Activated CD8-positive, alpha-beta T cell treated with anti-CD3 and anti-CD28 coated beads for 36 hours (primary cell): ENCODE data around the gene CFAP54. TPM values are rescaled to one million over a fixed set of nuclear protein-coding genes. Genes with fewer than 3 reads are reported as not detected.

Experiments used
- ATAC-seq: fragments of 200-7000 bp; cut with Tn5 transposase; one replicate; pipeline ENCODE4 v1.10.0; 2021; ENCODE audit warnings: mild to moderate bottlenecking, moderate library complexity
- CTCF ChIA-PET: fragments of 350-600 bp; sonication (Branson Sonifier 250); formaldehyde crosslinking; loops from one replicate; lab custom pipeline; 2021; ENCODE audit warnings: antibody characterized with exemption; lab: Charles Lee
- POLR2A ChIA-PET: fragments of 350-600 bp; sonication (Branson Sonifier 250); formaldehyde crosslinking; loops from one replicate; lab custom pipeline; 2021; ENCODE audit warnings: antibody characterized with exemption; lab: Charles Lee
- DNase-seq: peaks from one replicate; pipeline ENCODE4 v3.0.0-alpha.2; 2020
- H3K27ac Mint-ChIP-seq: one replicate; pipeline ENCODE4 v1.8.0; 2021; ENCODE audit warnings: mild to moderate bottlenecking, mixed read lengths
- H3K27me3 Mint-ChIP-seq: one replicate; pipeline ENCODE4 v1.8.0; 2021; ENCODE audit warnings: mixed read lengths
- H3K36me3 Mint-ChIP-seq: one replicate; pipeline ENCODE4 v1.8.0; 2021; ENCODE audit warnings: low read depth, mixed read lengths
- H3K4me1 Mint-ChIP-seq: one replicate; pipeline ENCODE4 v1.8.0; 2021; ENCODE audit warnings: low read depth, mixed read lengths
- H3K4me3 Mint-ChIP-seq: one replicate; pipeline ENCODE4 v1.8.0; 2021; ENCODE audit warnings: mild to moderate bottlenecking, moderate library complexity, mixed read lengths
- H3K9me3 Mint-ChIP-seq: one replicate; pipeline ENCODE4 v1.8.0; 2021; ENCODE audit warnings: mixed read lengths
- CTCF ChIP-seq: fragments of 200-600 bp; IDR thresholded peaks from one replicate; pipeline ENCODE4 v1.8.0; 2022; ENCODE audit warnings: antibody characterized with exemption, mild to moderate bottlenecking
- intact Hi-C: fragments of 100-400 bp; cut with micrococcal nuclease; formaldehyde crosslinking; loops from one replicate; pipeline ENCODE4 v1.10.0; 2022
- total RNA-seq, 2 experiments: library from RNA; stranded (reverse); gene quantifications; one replicate each; pipeline ENCODE4 v1.2.3, GENCODE V29; 2021

Gene CFAP54
- under 1 TPM; 0.38 to 0.45 TPM for total RNA-seq

GRCh38 chr12:96489392-96490056 lies at the start of gene CFAP54:
CFAP54 (plus strand) TSS chr12:96489577; CDS start chr12:96489610, 33 bp downstream.
- intact Hi-C loops = loop anchor here (1.0 to 5.0 kb wide), 2 partner anchors 27 to 87 kb away; partner anchors contain the start of gene CDK17
- H3K4me3 Mint-ChIP-seq = peak within 1 kb of the TSS; percentile 84
- ATAC-seq (peak; percentile 96), DNase-seq (peak; percentile 97)
- H3K36me3 Mint-ChIP-seq = no peaks in the 10 kb centered on the region
- H3K4me1 Mint-ChIP-seq = peaks cover 28% of the 10 kb centered on the region
- H3K27ac Mint-ChIP-seq = peak within 1 kb of the TSS; percentile 53
- no peaks in the 10 kb centered on the region for H3K9me3 Mint-ChIP-seq
- peak; percentile 89 for TF ChIP-seq CTCF
- CTCF ChIA-PET = interaction anchor here (0.6 to 2.9 kb wide), 23 partner anchors 8 to 278 kb away, joined by 3 to 25 read pairs (median 6); partner anchors contain the start of gene CDK17
- POLR2A ChIA-PET = interaction anchor here (1.1 to 1.5 kb wide), 4 partner anchors 27 to 98 kb away, joined by 3 to 8 read pairs (median 4); partner anchors contain the start of gene CDK17
- H3K27me3 Mint-ChIP-seq = no peaks in the 10 kb centered on the region

- peak; percentile 39 for DNase-seq
- H3K4me1 Mint-ChIP-seq = peaks cover 48% of the 10 kb centered on the region
- no peaks in the 10 kb centered on the region for H3K27me3 Mint-ChIP-seq
Measured at GRCh38 chr12:96441816-96442215, 47.6 kb upstream of the CFAP54 start.

GRCh38 chr12:96442906-96443305 lies 46.5 kb upstream of the CFAP54 start:
- Mint-ChIP-seq H3K9me3 (peaks cover 2% of the 10 kb centered on the region), H3K4me1 (peaks cover 48% of the 10 kb centered on the region), H3K27ac (peak overlapping the region; percentile 46), H3K27me3 (no peaks in the 10 kb centered on the region), H3K4me3 (no peak overlapping the region), H3K36me3 (peaks cover 8% of the 10 kb centered on the region)
- ChIA-PET POLR2A (no interaction called here), CTCF (no interaction called here)
- ATAC-seq = no peak
- DNase-seq = no peak
- intact Hi-C loops = no loop called here
- TF ChIP-seq CTCF = no peak

More at GRCh38 chr12:96441816-96442215, 47.6 kb upstream of the CFAP54 start:
- Mint-ChIP-seq H3K4me3 (no peak overlapping the region), H3K27ac (peak overlapping the region; percentile 35), H3K36me3 (peaks cover 8% of the 10 kb centered on the region), H3K9me3 (peaks cover 2% of the 10 kb centered on the region)
- ATAC-seq = no peak
- POLR2A ChIA-PET = no interaction called here
- TF ChIP-seq CTCF = no peak
- intact Hi-C loops = no loop called here
- CTCF ChIA-PET = no interaction called here

- intact Hi-C loops = no loop called here
- H3K27ac Mint-ChIP-seq = peak overlapping the region; percentile 97
- ATAC-seq (no peak), DNase-seq (no peak)
- TF ChIP-seq CTCF = no peak
- POLR2A ChIA-PET = no interaction called here
- CTCF ChIA-PET = interaction anchor here (1.5 kb wide), 1 partner anchor 59 kb away, joined by 3 read pairs; no protein-coding TSS in a partner anchor
- peaks cover 44% of the 10 kb centered on the region for H3K4me1 Mint-ChIP-seq
- H3K27me3 Mint-ChIP-seq = no peaks in the 10 kb centered on the region
- H3K36me3 Mint-ChIP-seq = peaks cover 8% of the 10 kb centered on the region
- no peak overlapping the region for H3K4me3 Mint-ChIP-seq
- H3K9me3 Mint-ChIP-seq = peaks cover 2% of the 10 kb centered on the region
Measured at GRCh38 chr12:96444399-96444798, 45.0 kb upstream of the CFAP54 start.
